ENCODE measurements around the gene ITGB4.

DNA sequence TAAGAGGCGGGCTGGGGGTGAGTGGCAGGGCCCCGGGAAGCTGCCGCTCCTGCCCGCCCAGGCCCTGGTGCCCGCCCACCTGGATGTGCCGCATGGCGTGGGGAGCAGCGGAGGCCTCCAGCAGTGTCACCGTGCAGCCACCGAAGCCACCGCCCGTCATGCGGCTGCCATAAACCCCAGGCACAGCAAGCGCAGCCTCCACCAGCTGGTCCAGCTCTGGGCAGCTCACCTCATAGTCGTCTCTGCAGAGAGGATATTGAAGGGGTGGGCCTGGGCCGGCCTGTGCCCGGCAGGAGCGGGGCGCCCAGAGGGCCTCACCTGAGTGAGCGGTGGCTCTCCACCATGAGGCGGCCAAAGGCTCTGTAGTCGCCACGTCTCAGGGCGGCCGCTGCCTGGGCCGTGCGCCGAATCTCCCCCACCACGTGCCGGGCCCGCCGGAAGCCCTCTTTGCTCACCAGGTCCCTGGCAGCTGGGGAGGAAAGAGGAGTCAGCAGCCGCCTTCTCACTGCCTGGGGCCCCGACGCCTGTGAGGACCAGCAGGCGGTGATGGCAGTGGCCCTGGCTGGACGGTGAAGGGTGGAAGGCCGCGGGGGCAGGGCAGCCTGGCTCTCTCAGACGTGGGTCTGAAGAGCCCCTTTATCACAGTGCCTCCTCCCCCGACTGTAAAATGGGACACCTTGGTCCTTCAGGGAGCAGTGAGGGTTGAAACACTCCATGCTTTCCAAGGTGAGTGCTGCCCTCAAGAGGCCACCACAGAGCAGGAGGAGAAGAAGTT, 37.1 kb downstream of the ITGB4 start:
- no peak for TF ChIP-seq POLR2AphosphoS5 (IDR thresholded peaks at IDR 0.05; ENCODE audit: low read depth)
- TF ChIP-seq CTCF (IDR thresholded peaks at IDR 0.05; ENCODE audit: insufficient read depth, low read length) = no peak
- TF ChIP-seq, protein P1, sequence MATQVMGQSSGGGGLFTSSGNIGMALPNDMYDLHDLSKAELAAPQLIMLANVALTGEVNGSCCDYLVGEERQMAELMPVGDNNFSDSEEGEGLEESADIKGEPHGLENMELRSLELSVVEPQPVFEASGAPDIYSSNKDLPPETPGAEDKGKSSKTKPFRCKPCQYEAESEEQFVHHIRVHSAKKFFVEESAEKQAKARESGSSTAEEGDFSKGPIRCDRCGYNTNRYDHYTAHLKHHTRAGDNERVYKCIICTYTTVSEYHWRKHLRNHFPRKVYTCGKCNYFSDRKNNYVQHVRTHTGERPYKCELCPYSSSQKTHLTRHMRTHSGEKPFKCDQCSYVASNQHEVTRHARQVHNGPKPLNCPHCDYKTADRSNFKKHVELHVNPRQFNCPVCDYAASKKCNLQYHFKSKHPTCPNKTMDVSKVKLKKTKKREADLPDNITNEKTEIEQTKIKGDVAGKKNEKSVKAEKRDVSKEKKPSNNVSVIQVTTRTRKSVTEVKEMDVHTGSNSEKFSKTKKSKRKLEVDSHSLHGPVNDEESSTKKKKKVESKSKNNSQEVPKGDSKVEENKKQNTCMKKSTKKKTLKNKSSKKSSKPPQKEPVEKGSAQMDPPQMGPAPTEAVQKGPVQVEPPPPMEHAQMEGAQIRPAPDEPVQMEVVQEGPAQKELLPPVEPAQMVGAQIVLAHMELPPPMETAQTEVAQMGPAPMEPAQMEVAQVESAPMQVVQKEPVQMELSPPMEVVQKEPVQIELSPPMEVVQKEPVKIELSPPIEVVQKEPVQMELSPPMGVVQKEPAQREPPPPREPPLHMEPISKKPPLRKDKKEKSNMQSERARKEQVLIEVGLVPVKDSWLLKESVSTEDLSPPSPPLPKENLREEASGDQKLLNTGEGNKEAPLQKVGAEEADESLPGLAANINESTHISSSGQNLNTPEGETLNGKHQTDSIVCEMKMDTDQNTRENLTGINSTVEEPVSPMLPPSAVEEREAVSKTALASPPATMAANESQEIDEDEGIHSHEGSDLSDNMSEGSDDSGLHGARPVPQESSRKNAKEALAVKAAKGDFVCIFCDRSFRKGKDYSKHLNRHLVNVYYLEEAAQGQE (IDR thresholded peaks at IDR 0.05; ENCODE audit: insufficient replicate concordance, low read depth) = no peak
- no peak for TF ChIP-seq SPI1 (IDR thresholded peaks at IDR 0.05; ENCODE audit: borderline replicate concordance, low read depth)
- TF ChIP-seq GABPA (IDR thresholded peaks at IDR 0.05; ENCODE audit: low read depth) = no peak

Measured in HL-60 (cell line).